Measurements from ENCODE around the gene POU2F1.

DNA sequence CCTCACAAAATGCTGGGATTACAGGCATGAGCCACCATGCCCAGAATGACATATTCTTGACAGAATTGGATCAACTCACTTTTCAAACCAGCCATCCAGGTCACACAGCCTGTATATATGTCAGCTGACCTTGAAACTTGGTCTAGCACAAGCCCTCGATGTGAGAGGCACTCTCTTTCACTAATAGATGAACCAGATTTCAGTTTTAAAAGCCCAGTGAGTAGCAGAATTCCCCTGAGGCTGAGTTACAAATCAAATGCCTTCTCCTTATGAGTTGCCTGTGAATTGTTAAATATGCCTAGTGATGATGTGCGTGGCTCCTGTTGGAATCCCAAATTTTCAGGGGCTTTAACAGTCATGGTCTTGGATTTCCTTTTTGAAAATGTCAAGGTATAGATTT lies 208.9 kb downstream of the POU2F1 start:
- TF ChIP-seq CTCF (IDR thresholded peaks at IDR 0.05) (no peak), POLR2A (IDR thresholded peaks at IDR 0.05) (no peak), POLR2AphosphoS5 (IDR thresholded peaks at IDR 0.05) (no peak)

Measured in upper lobe of left lung (tissue), 4 donors.